ENCODE results near the gene RELL2.

RELL2 gene

DNA sequence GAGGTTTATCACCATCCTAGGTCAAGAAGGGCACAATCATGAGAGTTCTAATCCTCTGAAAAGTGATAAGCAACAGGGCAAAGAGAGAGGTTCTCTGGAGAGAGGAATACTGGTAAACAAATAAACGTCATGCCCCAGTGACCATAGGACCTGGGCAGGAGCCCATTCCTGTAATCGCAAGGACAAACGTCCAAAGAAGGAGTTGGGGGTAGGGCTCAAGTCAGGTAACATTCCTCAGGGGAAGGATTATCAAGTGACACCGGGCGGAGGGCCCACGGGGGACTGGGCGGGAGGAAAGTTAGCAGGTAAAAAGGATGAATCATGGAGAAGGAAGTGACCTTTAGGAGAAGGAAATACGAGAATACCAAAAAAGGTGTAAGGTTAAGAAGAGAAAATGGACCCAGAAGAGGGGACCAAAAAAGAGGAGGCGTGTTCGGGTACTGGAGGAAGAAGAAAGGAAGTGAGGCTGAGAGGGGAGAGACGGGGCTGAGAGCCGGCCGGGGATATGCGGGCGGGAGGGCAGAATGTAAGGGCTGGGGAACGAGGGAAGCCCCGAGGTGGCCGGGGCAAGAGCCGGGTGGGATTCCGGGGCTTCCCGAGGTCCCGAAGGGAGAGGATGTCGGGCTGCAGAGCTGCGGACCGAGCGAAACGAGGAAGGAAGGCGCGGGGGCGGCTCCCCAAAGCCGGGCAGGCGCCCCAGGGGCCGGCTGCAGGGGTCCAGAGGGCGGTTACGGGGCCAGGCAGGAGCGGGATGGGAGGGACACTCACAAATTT is 18.6 kb upstream of the RELL2 start:
- ChIA-PET CTCF (interaction anchor here (0.6 to 6.2 kb wide), 11 partner anchors 9 to 351 kb away, joined by 3 to 101 read pairs (median 4); partner anchors contain the start of genes HDAC3, RELL2 and RNF14), POLR2A (interaction anchor here (0.9 to 5.6 kb wide), 11 partner anchors 10 to 43 kb away, joined by 3 to 61 read pairs (median 4); partner anchors contain the start of genes HDAC3 and RELL2)
- DNase-seq (ENCODE audit: extremely low spot score), result peak; percentile 46
- TF ChIP-seq PKNOX1 (IDR thresholded peaks at IDR 0.05) (no peak), FOXA1 (IDR thresholded peaks at IDR 0.05) (no peak), HDGF (IDR thresholded peaks at IDR 0.05; ENCODE audit: borderline replicate concordance) (no peak), CTBP1 (IDR thresholded peaks at IDR 0.05; ENCODE audit: borderline replicate concordance) (0 out of 2 replicates have a peak, but pooled peaks have one; percentile 15), SUZ12 (IDR thresholded peaks at IDR 0.05) (no peak)

- CTCF ChIA-PET, result interaction anchor here (0.6 to 6.2 kb wide), 13 partner anchors 9 to 350 kb away, joined by 3 to 101 read pairs (median 3); partner anchors contain the start of genes HDAC3, RELL2 and RNF14
- POLR2A ChIA-PET, result interaction anchor here (0.9 to 5.6 kb wide), 7 partner anchors 12 to 44 kb away, joined by 3 to 61 read pairs (median 11); partner anchors contain the start of genes HDAC3 and RELL2
Observed at GRCh38 chr5:141618804-141619554, 17.8 kb upstream of the RELL2 start, which contains the start of gene DIAPH1. TSS of gene DIAPH1 (minus strand) at chr5:141619000. CDS start at chr5:141618914, 86 bp downstream.

DNA sequence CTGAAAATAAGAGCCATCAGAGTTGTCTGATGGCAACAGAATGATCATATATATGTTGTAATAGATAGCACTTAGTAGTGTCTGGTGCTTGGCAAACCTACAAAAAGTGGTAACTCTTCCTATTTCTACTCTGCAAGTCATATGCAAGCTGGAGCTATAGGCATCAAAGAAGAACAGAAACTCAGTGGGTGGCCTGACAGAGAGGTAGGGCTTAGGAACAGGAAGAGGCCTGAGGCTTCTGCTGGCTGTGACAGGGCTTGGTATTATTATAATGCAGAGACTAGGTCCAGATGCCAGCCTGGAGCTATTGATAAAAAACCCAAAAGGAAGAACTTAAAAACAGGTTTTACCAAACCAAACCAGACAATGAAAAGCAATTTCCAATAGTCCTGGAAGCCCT is 13.6 kb upstream of the RELL2 start:
- POLR2A ChIA-PET, result interaction anchor here (3.3 kb wide), 1 partner anchor 13 kb away, joined by 18 read pairs; the partner anchor contains the start of genes HDAC3 and RELL2
- TF ChIP-seq L3MBTL2 (conservative IDR thresholded peaks at IDR 0.05) (no peak), SUZ12 (IDR thresholded peaks at IDR 0.05) (no peak), ZNF384 (IDR thresholded peaks at IDR 0.05) (no peak), FOXK2 (IDR thresholded peaks at IDR 0.05) (no peak), FOXM1 (IDR thresholded peaks at IDR 0.05; ENCODE audit: borderline replicate concordance) (no peak), ARNT (IDR thresholded peaks at IDR 0.05) (no peak), SP1 (IDR thresholded peaks at IDR 0.05) (no peak), NFRKB (IDR thresholded peaks at IDR 0.05) (no peak), FOXA1 (IDR thresholded peaks at IDR 0.05) (no peak), ELF4 (IDR thresholded peaks at IDR 0.05) (no peak), BHLHE40 (IDR thresholded peaks at IDR 0.05; ENCODE audit: borderline replicate concordance) (no peak), HDGF (IDR thresholded peaks at IDR 0.05; ENCODE audit: borderline replicate concordance) (no peak), TARDBP (IDR thresholded peaks at IDR 0.05) (no peak), PKNOX1 (IDR thresholded peaks at IDR 0.05) (no peak), CTBP1 (IDR thresholded peaks at IDR 0.05; ENCODE audit: borderline replicate concordance) (no peak)
- DNase-seq (ENCODE audit: extremely low spot score), result no peak
- CTCF ChIA-PET, result interaction anchor here (1.2 kb wide), 1 partner anchor 31 kb away, joined by 4 read pairs; no protein-coding TSS in a partner anchor

More at GRCh38 chr5:141618804-141619554, 17.8 kb upstream of the RELL2 start, which contains the start of gene DIAPH1:
- DNase-seq (ENCODE audit: extremely low spot score), result peak; percentile 94
- TF ChIP-seq BHLHE40 (IDR thresholded peaks at IDR 0.05; ENCODE audit: borderline replicate concordance), result no peak; the same call in 1 of the 2 replicates
- TF ChIP-seq ELF4 (IDR thresholded peaks at IDR 0.05), result peak; percentile 63
- no peak for TF ChIP-seq SUZ12 (IDR thresholded peaks at IDR 0.05)
- peak; percentile 32; the same call in 1 of the 2 replicates for TF ChIP-seq ARNT (IDR thresholded peaks at IDR 0.05)
- TF ChIP-seq FOXA1 (IDR thresholded peaks at IDR 0.05), result no peak
- no peak for TF ChIP-seq PKNOX1 (IDR thresholded peaks at IDR 0.05)
- TF ChIP-seq L3MBTL2 (conservative IDR thresholded peaks at IDR 0.05), result peak; percentile 61
- no peak for TF ChIP-seq NFRKB (IDR thresholded peaks at IDR 0.05)
- peak; percentile 77 for TF ChIP-seq TARDBP (IDR thresholded peaks at IDR 0.05)
- 0 out of 2 replicates have a peak, but pooled peaks have one; percentile 58 for TF ChIP-seq HDGF (IDR thresholded peaks at IDR 0.05; ENCODE audit: borderline replicate concordance)

GRCh38 chr5:141623611-141624010 is 13.2 kb upstream of the RELL2 start:
- no peak for TF ChIP-seq FOXA1 (IDR thresholded peaks at IDR 0.05)
- TF ChIP-seq HDGF (IDR thresholded peaks at IDR 0.05; ENCODE audit: borderline replicate concordance), result no peak
- TF ChIP-seq SP1 (IDR thresholded peaks at IDR 0.05), result no peak
- TF ChIP-seq FOXM1 (IDR thresholded peaks at IDR 0.05; ENCODE audit: borderline replicate concordance), result no peak
- no peak for TF ChIP-seq PKNOX1 (IDR thresholded peaks at IDR 0.05)
- TF ChIP-seq ARNT (IDR thresholded peaks at IDR 0.05), result no peak
- no peak for TF ChIP-seq FOXK2 (IDR thresholded peaks at IDR 0.05)
- no peak for TF ChIP-seq LEF1 (IDR thresholded peaks at IDR 0.05; ENCODE audit: borderline replicate concordance)
- TF ChIP-seq ELF4 (IDR thresholded peaks at IDR 0.05), result no peak
- TF ChIP-seq SUZ12 (IDR thresholded peaks at IDR 0.05), result no peak
- no peak for TF ChIP-seq TARDBP (IDR thresholded peaks at IDR 0.05)
- no peak for DNase-seq (ENCODE audit: extremely low spot score)
- CTCF ChIA-PET, result no interaction called here
- POLR2A ChIA-PET, result interaction anchor here (3.3 kb wide), 1 partner anchor 13 kb away, joined by 18 read pairs; the partner anchor contains the start of genes HDAC3 and RELL2
